SK-MEL-5 (cell line): ENCODE data around the gene OBSCN. TPM values are rescaled to one million over a fixed set of nuclear protein-coding genes. Genes with fewer than 3 reads are reported as not detected.
A peak's percentile ranks its signal among the peaks of the same experiment; 100 is the strongest.
"Not testable (repeated sequence)": the region's sequence is repeated elsewhere in the genome, so short reads cannot be mapped to it uniquely, and the experiment has no call there.

ENCODE experiments used
- DNase-seq: peaks from one replicate; pipeline ENCODE4 v3.0.0-alpha.2; 2016; ENCODE audit warnings: low read depth, low spot score
- in situ Hi-C: cut with HindIII; loops from 2 replicates; pipeline ENCODE4 v1.10.0; 2016; ENCODE audit warnings: low sequenced_read_pairs, high pct_unique_total_duplicates, low pct_unique_long_range_greater_than_20kb
- total RNA-seq: library from RNA; depleted of rRNA; stranded (reverse); fragments of >200 nt; shearing (Covaris generic); gene quantifications from 2 replicates; pipeline ENCODE4 v1.2.3, GENCODE V29; 2014

Gene OBSCN
- total RNA-seq, 1 experiment from 2014 or later = 0.98 TPM

DNA sequence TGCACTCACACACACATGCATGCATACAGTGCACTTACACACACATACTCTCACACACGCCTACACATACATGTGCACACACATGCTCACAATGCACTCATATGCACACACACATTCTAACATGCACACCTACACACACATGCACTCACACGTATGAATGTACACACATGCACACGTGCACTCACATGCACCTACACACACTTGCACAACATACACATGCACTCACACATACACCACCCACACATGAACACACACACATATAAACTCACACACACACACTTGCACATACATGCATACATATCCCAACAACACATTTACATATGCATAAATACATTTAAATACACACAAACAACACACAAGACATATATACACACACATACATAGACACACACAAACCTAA is 30.6 kb downstream of the OBSCN start:
- in situ Hi-C loops = no loop called here
- no peak for DNase-seq

DNA sequence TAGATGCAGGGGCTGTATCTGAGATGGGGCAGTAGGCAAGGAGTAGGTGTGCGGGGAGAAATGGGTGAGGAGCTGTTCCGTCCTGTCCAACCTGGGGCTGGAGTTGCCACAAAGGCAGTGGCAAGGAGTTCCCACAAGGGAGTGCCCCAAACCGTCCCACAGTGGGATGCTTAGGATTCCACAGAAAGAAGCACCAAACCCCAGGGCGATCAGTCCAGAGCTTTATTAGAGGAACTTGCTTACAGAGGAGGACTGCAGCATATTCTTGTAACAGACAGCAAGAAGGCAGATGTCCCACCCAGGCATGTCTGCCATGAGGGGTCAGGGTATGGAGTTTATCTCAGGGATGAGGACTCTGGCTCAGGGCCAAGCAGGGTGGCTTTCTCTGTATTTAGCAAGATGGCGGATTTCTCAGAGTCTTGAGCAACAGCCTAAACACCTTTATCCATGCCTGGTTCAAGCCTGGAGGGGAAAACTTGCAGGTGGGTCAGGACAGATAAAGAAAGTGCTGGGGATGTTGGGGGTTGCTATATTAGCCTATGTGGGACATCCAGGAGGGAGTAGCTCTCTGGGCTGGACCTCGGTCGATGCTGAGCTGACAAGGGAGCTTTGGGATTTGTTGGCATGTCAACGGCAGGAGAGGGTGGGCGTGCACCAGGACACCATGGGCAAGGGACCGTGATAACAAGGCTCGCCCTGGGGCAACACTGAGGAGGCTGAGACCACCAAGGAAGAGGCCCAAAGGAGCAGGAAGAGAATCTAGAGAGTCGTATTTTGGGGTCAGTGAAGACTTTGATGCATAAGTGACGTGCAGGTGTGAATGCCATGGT is 32.8 kb downstream of the OBSCN start:
- in situ Hi-C loops = no loop called here

DNA sequence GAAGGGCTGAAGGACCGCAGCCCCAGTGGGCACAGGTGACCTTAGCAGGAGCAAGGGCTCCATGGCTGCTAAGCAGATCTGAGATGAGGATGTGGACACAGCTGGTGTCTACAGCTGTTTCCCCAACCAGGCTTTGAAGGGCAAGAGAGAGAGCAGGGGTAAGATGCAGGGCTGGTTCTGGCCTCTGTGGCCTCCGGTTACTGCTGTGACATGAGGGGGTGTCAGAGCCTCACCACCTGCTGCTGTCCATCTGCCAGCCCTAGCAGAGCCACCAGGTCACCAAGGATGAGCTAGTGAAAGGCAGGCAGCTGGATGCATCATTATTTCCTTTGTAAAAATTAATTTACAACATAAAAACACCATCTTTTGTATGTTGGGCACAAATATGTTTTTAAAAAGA is 33.4 kb downstream of the OBSCN start:
- in situ Hi-C loops = no loop called here
- DNase-seq = no peak

More for the DNA sequence above, 32.8 kb downstream of the OBSCN start:
- no peak for DNase-seq

DNA sequence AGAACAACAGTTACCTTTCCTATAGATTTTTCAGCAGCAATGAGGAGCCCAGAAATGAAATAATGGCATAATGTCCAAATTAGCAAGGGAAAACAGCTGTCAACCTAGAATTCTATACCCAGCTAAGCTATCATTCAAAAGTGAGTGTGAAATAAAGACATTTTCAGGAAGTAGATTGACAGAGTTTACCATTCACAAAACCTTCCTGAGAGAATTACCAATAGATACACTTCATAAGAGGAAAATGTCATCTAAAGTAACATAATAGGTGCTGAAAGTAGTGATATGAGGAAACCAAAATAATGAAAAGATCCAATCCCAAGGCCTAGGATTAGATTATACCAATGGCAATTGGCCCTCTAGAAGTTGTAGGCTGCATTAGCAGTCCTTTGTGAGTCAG is 34.6 kb downstream of the OBSCN start:
- in situ Hi-C loops = no loop called here

DNA sequence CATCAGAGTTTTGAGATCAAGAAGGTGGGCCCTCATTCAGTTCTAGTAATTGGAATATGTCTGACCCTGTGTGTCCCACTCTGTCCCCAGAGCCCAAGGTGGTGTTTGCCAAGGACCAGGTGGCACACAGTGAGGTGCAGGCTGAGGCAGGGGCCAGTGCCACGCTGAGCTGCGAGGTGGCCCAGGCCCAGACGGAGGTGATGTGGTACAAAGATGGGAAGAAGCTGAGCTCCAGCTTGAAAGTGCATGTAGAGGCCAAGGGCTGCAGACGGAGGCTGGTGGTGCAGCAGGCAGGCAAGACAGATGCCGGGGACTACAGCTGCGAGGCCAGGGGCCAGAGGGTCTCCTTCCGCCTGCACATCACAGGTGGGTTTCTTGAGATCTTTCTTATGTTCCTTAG is 35.2 kb downstream of the OBSCN start:
- DNase-seq = no peak
- in situ Hi-C loops = no loop called here

More for the DNA sequence above, 34.6 kb downstream of the OBSCN start:
- DNase-seq = no peak

DNA sequence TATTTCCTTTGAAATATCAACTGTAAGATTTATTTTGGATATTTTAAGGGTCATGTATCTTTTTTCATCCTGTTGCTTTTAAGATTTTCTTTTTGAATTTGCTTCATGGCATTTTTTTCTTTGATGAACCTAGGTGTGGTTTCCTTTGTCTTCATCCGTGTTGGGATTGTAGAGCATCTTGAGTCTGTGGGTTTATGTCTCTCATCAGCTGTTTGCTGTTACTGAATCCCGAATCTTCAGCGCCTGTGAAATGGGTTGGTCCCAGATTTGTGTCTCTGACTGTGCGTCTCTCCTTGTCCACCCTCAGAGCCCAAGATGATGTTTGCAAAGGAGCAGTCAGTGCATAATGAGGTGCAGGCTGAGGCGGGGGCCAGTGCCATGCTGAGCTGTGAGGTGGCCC is 36.1 kb downstream of the OBSCN start:
- DNase-seq, in situ Hi-C loops: not testable (repeated sequence)

DNA sequence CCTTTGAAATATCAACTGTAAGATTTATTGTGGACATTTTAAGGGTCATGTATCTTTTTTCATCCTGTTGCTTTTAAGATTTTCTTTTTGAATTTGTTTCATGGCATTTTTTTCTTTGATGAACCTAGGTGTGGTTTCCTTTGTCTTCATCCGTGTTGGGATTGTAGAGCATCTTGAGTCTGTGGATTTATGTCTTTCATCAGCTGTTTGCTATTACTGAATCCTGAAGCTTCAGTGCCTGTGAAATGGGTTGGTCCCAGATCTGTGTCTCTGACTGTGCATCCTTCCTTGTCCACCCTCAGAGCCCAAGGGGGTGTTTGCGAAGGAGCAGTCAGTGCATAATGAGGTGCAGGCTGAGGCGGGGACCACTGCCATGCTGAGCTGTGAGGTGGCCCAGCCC is 37.3 kb downstream of the OBSCN start:
- DNase-seq = no peak
- in situ Hi-C loops = no loop called here

DNA sequence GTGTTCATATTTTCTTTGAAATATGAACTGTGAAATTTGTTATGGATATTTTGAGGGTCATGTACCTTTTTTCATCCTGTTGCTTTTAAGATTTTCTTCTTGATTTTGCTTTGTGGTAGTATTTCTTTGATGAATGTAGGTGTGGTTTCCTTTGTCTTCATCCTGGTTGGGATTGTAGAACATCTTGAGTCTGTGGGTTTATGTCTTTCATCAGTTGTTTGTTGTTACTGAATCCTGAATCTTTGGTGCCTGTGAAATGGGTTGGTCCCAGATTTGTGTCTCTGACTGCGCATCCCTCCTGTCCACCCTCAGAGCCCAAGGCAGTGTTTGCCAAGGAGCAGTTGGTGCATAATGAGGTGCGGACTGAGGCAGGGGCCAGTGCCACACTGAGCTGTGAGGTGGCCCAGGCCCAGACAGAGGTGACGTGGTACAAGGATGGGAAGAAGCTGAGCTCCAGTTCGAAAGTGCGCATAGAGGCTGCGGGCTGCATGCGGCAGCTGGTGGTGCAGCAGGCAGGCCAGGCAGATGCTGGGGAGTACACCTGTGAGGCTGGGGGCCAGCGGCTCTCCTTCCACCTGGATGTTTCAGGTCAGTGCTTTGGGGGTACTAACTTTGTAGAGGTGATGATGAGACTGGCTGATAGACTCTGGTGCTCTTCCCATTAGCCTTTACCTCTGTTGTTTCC is 38.5 kb downstream of the OBSCN start:
- no peak for DNase-seq
- in situ Hi-C loops = no loop called here

DNA sequence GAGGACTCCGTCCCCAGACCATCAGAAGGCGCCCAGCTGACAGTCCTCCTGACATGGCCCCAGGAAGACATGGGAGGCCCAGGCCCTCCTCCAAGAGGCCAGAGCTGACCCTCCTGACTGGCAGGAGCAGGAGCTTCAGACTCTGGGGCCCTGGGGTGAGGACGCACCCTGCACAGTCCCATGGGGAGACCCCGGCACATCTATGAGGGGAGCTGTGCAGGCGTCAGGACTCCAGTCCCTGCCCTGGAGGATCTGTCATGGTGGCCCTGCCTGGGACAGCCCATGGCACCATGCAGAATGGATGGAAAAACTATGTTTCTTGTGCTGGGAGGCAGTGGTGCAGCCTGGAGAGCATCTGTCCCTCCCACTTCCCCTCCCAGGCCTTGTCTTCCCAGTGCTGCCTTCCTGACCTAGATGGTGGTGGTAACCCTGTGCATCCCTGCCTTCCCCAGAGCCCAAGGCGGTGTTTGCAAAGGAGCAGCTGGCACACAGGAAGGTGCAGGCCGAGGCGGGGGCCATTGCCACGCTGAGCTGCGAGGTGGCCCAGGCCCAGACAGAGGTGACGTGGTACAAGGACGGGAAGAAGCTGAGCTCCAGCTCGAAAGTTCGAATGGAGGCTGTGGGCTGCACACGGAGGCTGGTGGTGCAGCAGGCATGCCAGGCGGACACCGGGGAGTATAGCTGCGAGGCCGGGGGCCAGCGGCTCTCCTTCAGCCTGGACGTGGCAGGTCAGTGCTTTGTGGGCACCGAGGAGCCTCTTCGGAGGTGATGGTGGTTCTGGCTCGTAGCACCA is 41.9 kb downstream of the OBSCN start:
- DNase-seq = no peak
- in situ Hi-C loops = no loop called here

DNA sequence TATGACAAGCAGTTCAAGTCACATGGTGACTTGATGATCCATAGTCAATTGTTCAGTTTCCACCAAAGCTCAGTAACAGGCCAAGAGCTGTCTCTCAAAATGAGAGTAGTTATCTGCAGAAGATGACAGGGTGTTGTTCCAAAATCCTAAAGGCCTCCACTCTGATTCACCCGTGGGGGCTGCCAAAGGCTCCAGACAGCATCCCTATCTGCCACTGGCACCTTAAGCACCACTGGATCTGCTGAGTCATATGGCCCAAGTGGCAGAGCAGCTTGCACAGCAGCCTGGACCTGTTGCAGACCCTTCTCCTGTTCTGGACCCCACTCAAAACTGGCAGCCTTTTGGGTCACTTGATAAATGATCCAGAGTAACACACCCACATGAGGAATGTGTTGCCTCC is 44.6 kb downstream of the OBSCN start:
- DNase-seq, in situ Hi-C loops: not testable (repeated sequence)

DNA sequence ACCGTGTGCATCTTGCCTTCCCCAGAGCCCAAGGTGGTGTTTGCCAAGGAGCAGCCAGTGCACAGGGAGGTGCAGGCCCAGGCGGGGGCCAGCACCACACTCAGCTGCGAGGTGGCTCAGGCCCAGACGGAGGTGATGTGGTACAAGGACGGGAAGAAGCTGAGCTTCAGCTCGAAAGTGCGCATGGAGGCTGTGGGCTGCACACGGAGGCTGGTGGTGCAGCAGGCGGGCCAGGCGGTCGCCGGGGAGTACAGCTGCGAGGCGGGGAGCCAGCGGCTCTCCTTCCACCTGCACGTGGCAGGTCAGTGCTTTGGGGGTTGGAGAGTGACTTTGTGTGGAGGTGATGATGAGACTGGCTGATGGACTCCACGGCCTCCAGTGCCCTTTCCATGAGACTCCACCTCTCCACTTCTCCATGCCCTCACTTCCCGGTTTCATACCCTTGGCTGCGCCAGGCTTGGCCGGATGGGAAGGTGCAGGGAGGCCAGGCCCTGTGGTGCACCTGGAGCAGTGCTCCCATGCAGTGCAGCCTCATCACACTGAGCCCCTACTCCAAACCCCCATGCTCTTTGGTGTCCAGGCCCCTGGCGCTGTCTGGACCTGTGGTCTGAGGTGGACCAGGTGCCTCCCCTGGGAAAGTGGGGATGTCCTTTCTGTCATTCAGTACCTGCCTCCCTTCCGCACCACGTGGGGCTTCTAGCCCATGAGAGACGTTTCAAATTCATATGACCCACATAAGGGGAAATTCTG is 49.0 kb downstream of the OBSCN start:
- no peak for DNase-seq
- in situ Hi-C loops = no loop called here

DNA sequence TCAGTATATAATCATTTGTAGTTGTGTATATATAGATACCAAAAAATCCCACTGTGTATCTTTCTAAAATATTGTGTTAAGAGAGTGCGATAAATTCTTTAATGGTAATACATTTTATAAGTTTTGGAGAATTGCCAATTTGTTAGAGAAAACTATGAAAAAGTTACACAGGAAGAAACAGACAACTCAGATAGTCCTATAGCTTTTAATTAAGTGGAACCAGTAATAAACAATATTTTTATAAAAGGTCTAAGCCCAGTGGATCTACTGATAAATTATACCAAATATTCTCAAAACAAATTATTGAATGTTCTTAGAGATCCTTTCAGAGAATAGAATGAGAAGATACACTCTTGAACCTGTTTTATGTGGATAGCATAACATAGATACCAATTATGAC is 50.6 kb downstream of the OBSCN start:
- DNase-seq = no peak
- in situ Hi-C loops = no loop called here

DNA sequence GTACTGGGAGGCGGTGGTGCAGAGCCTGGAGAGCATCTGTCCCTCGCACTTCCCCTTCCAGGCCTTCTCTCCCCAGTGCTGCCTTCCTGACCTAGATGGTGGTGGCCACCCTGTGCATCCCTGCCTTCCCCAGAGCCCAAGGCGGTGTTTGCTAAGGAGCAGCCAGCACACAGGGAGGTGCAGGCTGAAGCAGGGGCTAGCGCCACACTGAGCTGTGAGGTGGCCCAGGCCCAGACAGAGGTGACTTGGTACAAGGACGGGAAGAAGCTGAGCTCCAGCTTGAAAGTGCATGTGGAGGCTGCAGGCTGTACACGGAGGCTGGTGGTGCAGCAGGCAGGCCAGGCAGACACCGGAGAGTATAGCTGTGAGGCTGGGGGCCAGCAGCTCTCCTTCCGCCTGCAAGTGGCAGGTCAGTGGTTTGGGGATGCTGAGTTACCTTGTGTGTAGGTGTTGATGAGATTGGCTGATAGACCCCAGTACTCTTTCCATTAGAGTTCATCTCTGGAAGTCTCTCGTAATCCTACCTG is 51.6 kb downstream of the OBSCN start:
- DNase-seq = no peak
- in situ Hi-C loops = no loop called here

DNA sequence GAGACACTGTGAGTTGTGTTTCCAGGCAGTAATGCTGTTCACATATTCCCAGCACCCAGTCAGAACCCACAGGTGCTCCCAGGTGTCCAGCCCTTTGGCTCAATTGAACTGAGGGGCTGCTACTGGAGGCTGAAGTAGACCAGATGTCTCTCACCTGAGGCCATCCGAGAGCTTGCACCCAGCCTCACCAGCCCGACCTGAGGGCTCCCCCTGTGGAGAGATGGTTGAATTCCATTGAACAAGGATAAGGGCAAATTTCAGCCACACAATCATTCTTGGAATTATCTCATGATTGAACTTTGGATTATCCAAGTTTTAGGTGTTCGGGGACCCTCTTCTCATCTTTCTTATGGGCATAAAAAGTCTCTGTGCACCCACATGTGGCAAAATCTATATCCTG is 52.1 kb downstream of the OBSCN start:
- in situ Hi-C loops = no loop called here
- DNase-seq = peak; percentile 11

DNA sequence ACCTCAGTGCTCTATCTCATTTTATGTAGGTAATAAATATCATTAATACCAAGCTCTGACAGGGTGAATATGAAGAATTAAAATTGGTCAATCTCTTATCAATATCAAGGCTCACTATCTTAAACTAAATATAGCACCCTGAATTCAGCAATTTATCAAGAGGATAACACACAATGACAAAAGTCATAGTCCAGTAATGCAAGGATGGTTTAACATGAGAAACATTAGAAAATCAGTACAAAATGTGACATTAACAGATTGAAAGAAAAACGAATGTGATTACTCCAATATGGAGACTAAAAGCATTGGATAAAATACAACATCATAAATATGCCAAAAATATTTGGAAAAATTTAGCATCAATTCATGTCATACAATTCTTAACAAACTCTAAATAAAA is 53.9 kb downstream of the OBSCN start:
- no peak for DNase-seq
- in situ Hi-C loops = no loop called here

DNA sequence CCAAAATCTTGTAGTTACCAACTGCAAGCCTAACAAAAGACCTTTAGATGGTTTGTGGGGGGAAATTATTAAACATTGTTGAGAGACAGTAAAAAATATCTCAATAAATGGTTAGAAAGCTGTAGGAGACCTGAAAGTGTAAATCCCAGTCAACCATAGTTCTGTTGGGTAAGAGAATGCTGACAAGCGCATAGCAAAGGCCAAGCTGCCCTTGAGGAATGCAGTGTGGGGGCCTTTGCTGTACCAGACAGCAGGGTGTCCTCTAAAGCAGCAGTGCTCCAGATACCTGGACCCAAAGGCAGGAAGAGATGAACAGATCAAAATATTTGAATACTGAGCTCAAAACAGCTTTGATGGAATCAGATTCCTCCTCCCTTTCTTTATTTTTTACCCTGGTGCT is 54.6 kb downstream of the OBSCN start:
- no peak for DNase-seq
- in situ Hi-C loops = no loop called here

DNA sequence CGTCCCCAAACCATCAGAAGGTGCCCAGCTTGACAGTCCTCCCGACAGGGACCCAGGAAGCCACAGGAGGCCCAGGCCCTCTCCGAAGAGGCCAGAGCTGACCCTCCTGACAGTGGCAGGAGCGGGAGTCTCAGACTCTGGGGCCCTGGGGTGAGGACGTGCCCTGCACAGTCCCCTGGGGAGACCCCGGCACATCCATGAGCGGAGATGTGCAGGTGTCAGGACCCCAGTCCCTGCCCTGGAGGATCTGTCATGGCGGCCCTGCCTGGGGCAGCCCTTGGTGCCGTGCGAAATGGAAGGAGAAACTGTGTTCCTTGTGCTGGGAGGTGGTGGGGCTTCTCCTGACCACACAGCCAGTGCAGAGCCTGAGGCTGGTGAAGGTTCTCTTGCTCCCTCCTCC is 55.8 kb downstream of the OBSCN start:
- DNase-seq = no peak
- in situ Hi-C loops = no loop called here
